GM10248 (cell line): ENCODE results near the gene RHPN2.
A peak's percentile ranks its signal among the peaks of the same experiment; 100 is the strongest.

ENCODE experiments used
- CTCF ChIA-PET: fragments of 300-600 bp; sonication (Branson Sonifier 250); formaldehyde crosslinking; extraction: SDS; loops from one replicate; lab custom pipeline; 2021; ENCODE audit warnings: antibody characterized with exemption; lab: Yijun Ruan, JAX
- POLR2A ChIA-PET: fragments of 350-650 bp; sonication (Branson Sonifier 250); formaldehyde crosslinking; extraction: SDS; loops from one replicate; lab custom pipeline; 2020; ENCODE audit warnings: antibody characterized with exemption; lab: Yijun Ruan, JAX
- DNase-seq: peaks from one replicate; pipeline ENCODE4 v3.0.0; 2012; ENCODE audit errors: extremely low spot score
- TF ChIP-seq, protein P1 (sequence below): IDR thresholded peaks from 2 replicates; pipeline ENCODE4 v1.5.1; 2012; ENCODE audit warnings: mild to moderate bottlenecking, low read depth; ENCODE audit errors: extremely low read depth, missing control alignments, control extremely low read depth

Gene RHPN2

GRCh38 chr19:33067121-33067520 is 2.4 kb upstream of the RHPN2 start:
- CTCF ChIA-PET: no interaction called here
- POLR2A ChIA-PET: no interaction called here
- TF ChIP-seq, protein P1, sequence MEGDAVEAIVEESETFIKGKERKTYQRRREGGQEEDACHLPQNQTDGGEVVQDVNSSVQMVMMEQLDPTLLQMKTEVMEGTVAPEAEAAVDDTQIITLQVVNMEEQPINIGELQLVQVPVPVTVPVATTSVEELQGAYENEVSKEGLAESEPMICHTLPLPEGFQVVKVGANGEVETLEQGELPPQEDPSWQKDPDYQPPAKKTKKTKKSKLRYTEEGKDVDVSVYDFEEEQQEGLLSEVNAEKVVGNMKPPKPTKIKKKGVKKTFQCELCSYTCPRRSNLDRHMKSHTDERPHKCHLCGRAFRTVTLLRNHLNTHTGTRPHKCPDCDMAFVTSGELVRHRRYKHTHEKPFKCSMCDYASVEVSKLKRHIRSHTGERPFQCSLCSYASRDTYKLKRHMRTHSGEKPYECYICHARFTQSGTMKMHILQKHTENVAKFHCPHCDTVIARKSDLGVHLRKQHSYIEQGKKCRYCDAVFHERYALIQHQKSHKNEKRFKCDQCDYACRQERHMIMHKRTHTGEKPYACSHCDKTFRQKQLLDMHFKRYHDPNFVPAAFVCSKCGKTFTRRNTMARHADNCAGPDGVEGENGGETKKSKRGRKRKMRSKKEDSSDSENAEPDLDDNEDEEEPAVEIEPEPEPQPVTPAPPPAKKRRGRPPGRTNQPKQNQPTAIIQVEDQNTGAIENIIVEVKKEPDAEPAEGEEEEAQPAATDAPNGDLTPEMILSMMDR: no peak
- DNase-seq: no peak

DNA sequence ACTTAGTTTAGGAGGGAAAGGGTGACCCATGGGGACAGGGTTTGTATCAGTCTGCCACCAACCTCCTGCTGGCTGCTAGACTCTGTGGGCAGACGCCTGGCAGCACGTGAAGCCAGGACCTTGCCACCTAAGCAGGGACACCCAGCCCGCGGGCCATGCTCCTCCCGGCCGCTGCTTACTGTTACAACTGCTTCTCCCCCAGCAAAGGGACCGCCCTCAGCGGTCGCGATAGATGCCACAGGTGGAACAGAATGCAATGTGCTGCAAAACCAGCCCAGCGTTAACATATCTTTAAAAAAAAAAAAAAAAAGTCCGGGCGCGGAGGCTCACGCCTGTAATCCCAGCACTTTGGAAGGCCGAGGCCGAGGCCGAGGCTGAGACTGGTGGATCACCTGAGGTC is 1.9 kb upstream of the RHPN2 start:
- TF ChIP-seq, protein P1: no peak
- DNase-seq: no peak
- CTCF ChIA-PET: no interaction called here
- POLR2A ChIA-PET: no interaction called here

- ChIA-PET POLR2A (no interaction called here), CTCF (interaction anchor here (1.0 kb wide), 1 partner anchor 13 kb away, joined by 3 read pairs; no protein-coding TSS in a partner anchor)
- TF ChIP-seq, protein P1: no peak
- DNase-seq: peak; percentile 65
Measured at GRCh38 chr19:33064458-33064791, 263 bp downstream of the RHPN2 start.

- ChIA-PET CTCF (interaction anchor here (0.7 to 1.0 kb wide), 2 partner anchors 9 to 12 kb away, joined by 3 read pairs; no protein-coding TSS in a partner anchor), POLR2A (no interaction called here)
- TF ChIP-seq, protein P1: no peak
- no peak for DNase-seq
Measured at GRCh38 chr19:33063753-33064457, 783 bp downstream of the RHPN2 start.

DNA sequence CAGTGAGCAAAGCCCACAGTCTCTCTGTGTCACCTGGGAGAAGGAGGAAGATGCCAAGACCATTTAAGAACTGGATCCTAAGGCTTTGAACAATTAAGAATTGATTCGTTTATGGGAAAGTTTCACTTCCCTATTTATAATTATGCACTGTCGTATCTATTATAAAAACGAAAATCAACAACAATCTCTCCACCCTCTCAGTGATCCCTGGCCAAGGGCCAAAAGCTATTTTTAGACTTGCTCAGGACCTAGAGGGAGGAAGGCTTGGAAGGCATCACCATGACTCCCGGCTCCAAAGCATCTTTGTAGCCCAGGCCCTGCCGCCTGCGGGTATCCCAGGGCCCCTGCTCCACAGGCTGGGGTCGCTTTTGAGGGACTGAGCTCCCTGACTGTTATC is 1.3 kb downstream of the RHPN2 start:
- ChIA-PET CTCF (interaction anchor here (0.7 to 1.0 kb wide), 2 partner anchors 8 to 12 kb away, joined by 3 read pairs; no protein-coding TSS in a partner anchor), POLR2A (no interaction called here)
- DNase-seq: no peak
- TF ChIP-seq, protein P1: no peak

DNA sequence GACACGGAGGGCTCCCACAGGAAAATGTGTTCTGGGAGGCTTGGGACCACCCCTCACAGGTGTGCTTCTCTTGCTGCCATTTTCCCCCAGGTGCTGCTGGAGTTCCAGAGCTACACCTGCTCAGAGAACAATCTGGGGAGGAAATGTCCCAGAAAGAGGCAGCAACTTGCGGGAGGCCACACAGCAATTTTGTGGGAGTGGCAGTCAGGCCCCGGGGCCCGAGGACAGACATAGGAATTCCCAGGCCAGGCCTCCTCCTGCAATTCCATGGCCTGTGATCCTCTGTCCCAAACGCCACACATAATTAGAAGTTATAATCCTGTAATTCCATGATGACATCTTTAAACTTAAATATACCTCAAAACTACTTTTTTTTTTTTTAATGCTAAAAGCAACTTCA is 1.8 kb downstream of the RHPN2 start:
- POLR2A ChIA-PET: no interaction called here
- TF ChIP-seq, protein P1: no peak
- CTCF ChIA-PET: no interaction called here
- DNase-seq: no peak
